Measurements from ENCODE around the gene SF1.

GRCh38 chr11:64787526-64788320, 9.4 kb upstream of the SF1 start:
- no peak for TF ChIP-seq REST (IDR thresholded peaks at IDR 0.05; ENCODE audit: insufficient replicate concordance, low read depth)
- TF ChIP-seq CTCF (IDR thresholded peaks at IDR 0.05; ENCODE audit: insufficient read depth, low read length) = peak; percentile 97
- no peak for TF ChIP-seq GABPA (IDR thresholded peaks at IDR 0.05; ENCODE audit: low read depth)
- TF ChIP-seq SPI1 (IDR thresholded peaks at IDR 0.05; ENCODE audit: borderline replicate concordance, low read depth) = no peak
- no peak for TF ChIP-seq POLR2AphosphoS5 (IDR thresholded peaks at IDR 0.05; ENCODE audit: low read depth)

All from HL-60 (cell line).